H1 (cell line): Measurements from ENCODE around the gene FAAH. TPM values are rescaled to one million over a fixed set of nuclear protein-coding genes. Genes with fewer than 3 reads are reported as not detected.

Experiments
- CTCF ChIA-PET: fragments of 300-600 bp; sonication (Branson Sonifier 250); formaldehyde crosslinking; loops from one replicate; lab custom pipeline; 2021; ENCODE audit not compliant: partially characterized antibody; lab: Charles Lee
- POLR2A ChIA-PET: fragments of 300-600 bp; sonication (Branson Sonifier 250); formaldehyde crosslinking; loops from one replicate; lab custom pipeline; 2021; ENCODE audit warnings: inconsistent platforms; ENCODE audit not compliant: partially characterized antibody; lab: Charles Lee
- DNase-seq, 2 experiments: peaks; one replicate each; pipeline versions ENCODE4 v3.0.0 to v3.0.0-alpha.2; 2010 to 2022; ENCODE audit warnings: low spot score in 2 of 2, low read depth in 1 of 2, mixed read lengths in 1 of 2
- FAIRE-seq: peaks from 2 replicates; lab custom pipeline; 2011; peaks lifted over from hg19 to GRCh38; lab: Jason Lieb, UNC
- H2AFZ ChIP-seq: 2 replicates; pipeline ENCODE4 v1.8.1; 2012; ENCODE audit warnings: low read length, inconsistent platforms
- H2AK5ac ChIP-seq: 2 replicates; pipeline ENCODE4 v1.6.1; 2013; ENCODE audit warnings: low read depth, low read length
- H2BK120ac ChIP-seq: replicated peaks from 2 replicates; pipeline ENCODE3; 2013; ENCODE audit warnings: low read depth, low read length, inconsistent platforms
- H2BK12ac ChIP-seq: 2 replicates; pipeline ENCODE4 v1.6.1; 2013; ENCODE audit warnings: low read depth, low read length
- H2BK15ac ChIP-seq: 2 replicates; pipeline ENCODE4 v1.6.1; 2013; ENCODE audit warnings: low read length
- H2BK20ac ChIP-seq: 2 replicates; pipeline ENCODE4 v1.6.1; 2013; ENCODE audit warnings: low read length
- H2BK5ac ChIP-seq: 2 replicates; pipeline ENCODE4 v1.6.1; 2013; ENCODE audit warnings: low read depth, low read length
- H3K14ac ChIP-seq: 2 replicates; pipeline ENCODE4 v1.6.1; 2013; ENCODE audit warnings: inconsistent platforms; ENCODE audit not compliant: insufficient read length
- H3K18ac ChIP-seq: 2 replicates; pipeline ENCODE4 v1.6.1; 2013; ENCODE audit warnings: low read length; ENCODE audit errors: extremely low read depth
- H3K23ac ChIP-seq: 2 replicates; pipeline ENCODE4 v1.6.1; 2013; ENCODE audit warnings: inconsistent platforms; ENCODE audit not compliant: insufficient read length
- H3K23me2 ChIP-seq: 2 replicates; pipeline ENCODE4 v1.6.1; 2013; ENCODE audit warnings: low read depth, low read length
- H3K27ac ChIP-seq: 2 replicates; pipeline ENCODE4 v1.6.1; 2011; ENCODE audit warnings: low read depth, low read length, inconsistent platforms
- H3K27me3 ChIP-seq, 4 experiments: replicated peaks in 1 of 4; 1 replicate in 1 of 4; 2 replicates in 3 of 4; pipeline versions ENCODE4 v1.6.1 to v1.8.1; 2011 to 2013; ENCODE audit warnings: low read length in 3 of 4, mild to moderate bottlenecking in 3 of 4, inconsistent platforms in 2 of 4, mixed read lengths in 2 of 4, moderate library complexity in 1 of 4; ENCODE audit not compliant: control insufficient read depth in 3 of 4, insufficient read depth in 3 of 4; ENCODE audit errors: extremely low read depth in 1 of 4
- H3K36me3 ChIP-seq, 4 experiments: 2 replicates each; pipeline versions ENCODE4 v1.6.1 to v1.8.1; 2011 to 2013; ENCODE audit warnings: mild to moderate bottlenecking in 4 of 4, low read length in 3 of 4, moderate library complexity in 2 of 4, control low read depth in 1 of 4, inconsistent platforms in 1 of 4; ENCODE audit not compliant: insufficient read depth in 4 of 4, control insufficient read depth in 2 of 4
- H3K4ac ChIP-seq: replicated peaks from 2 replicates; pipeline ENCODE3; 2013; ENCODE audit warnings: low read length, low read depth, mixed read lengths, inconsistent platforms; ENCODE audit not compliant: insufficient read length
- H3K4me1 ChIP-seq, 4 experiments: replicated peaks in 1 of 4; 1 replicate in 1 of 4; 2 replicates in 3 of 4; pipeline versions ENCODE4 v1.6.1 to v1.8.1; 2011 to 2013; ENCODE audit warnings: low read length in 3 of 4, inconsistent platforms in 2 of 4, mixed read lengths in 1 of 4; ENCODE audit not compliant: insufficient read depth in 4 of 4, control insufficient read depth in 3 of 4
- H3K4me2 ChIP-seq, 2 experiments: 2 replicates each; pipeline versions ENCODE4 v1.6.1 to v1.8.1; 2011 to 2013; ENCODE audit warnings: low read depth in 2 of 2, low read length in 2 of 2, control low read depth in 1 of 2, inconsistent platforms in 1 of 2, mild to moderate bottlenecking in 1 of 2; ENCODE audit not compliant: insufficient read depth in 1 of 2
- H3K4me3 ChIP-seq, 4 experiments: fragments of 200-600, 300-600 bp in 1 of 4; sonication (generic), shearing (Covaris generic), sonication (Bioruptor Twin) in 1 of 4; 2 replicates each; pipeline versions ENCODE4 v1.5.1 to v1.8.1; 2011 to 2016; ENCODE audit warnings: low read length in 4 of 4, low read depth in 3 of 4, control low read depth in 2 of 4, inconsistent platforms in 2 of 4, mild to moderate bottlenecking in 2 of 4, mixed read lengths in 1 of 4, moderate library complexity in 1 of 4; ENCODE audit not compliant: insufficient read depth in 2 of 4; ENCODE audit errors: extremely low read depth in 1 of 4
- H3K56ac ChIP-seq: replicated peaks from 2 replicates; pipeline ENCODE3; 2013; ENCODE audit warnings: low read depth, mild to moderate bottlenecking, mixed read lengths, low read length, inconsistent platforms; ENCODE audit not compliant: insufficient read length
- H3K79me1 ChIP-seq: 2 replicates; pipeline ENCODE4 v1.6.1; 2013; ENCODE audit warnings: low read depth, low read length, control low read depth
- H3K79me2 ChIP-seq, 2 experiments: 2 replicates each; pipeline versions ENCODE4 v1.6.1 to v1.8.1; 2012 to 2013; ENCODE audit warnings: low read length in 2 of 2, mild to moderate bottlenecking in 2 of 2, inconsistent platforms in 1 of 2; ENCODE audit not compliant: insufficient read depth in 2 of 2, control insufficient read depth in 1 of 2
- H3K9ac ChIP-seq, 4 experiments: replicated peaks in 1 of 4; 1 replicate in 1 of 4; 2 replicates in 3 of 4; pipeline versions ENCODE4 v1.6.1 to v1.8.1; 2011 to 2013; ENCODE audit warnings: low read depth in 3 of 4, low read length in 3 of 4, control low read depth in 2 of 4, mild to moderate bottlenecking in 2 of 4, moderate library complexity in 2 of 4, inconsistent platforms in 1 of 4; ENCODE audit errors: extremely low read depth in 1 of 4
- H3K9me3 ChIP-seq, 2 experiments: 2 replicates each; pipeline versions ENCODE4 v1.6.1 to v1.8.1; 2012 to 2013; ENCODE audit warnings: mild to moderate bottlenecking in 2 of 2, moderate library complexity in 2 of 2, control low read depth in 1 of 2, inconsistent platforms in 1 of 2, low read depth in 1 of 2, low read length in 1 of 2, mixed read lengths in 1 of 2; ENCODE audit not compliant: insufficient read depth in 2 of 2
- H4K20me1 ChIP-seq, 2 experiments: replicated peaks in 1 of 2; 2 replicates each; pipeline versions ENCODE3 to v1.8.1; 2011 to 2013; ENCODE audit warnings: inconsistent platforms in 2 of 2, low read length in 2 of 2, mild to moderate bottlenecking in 1 of 2; ENCODE audit not compliant: insufficient read depth in 2 of 2, control insufficient read depth in 1 of 2
- H4K5ac ChIP-seq: 2 replicates; pipeline ENCODE4 v1.6.1; 2013; ENCODE audit warnings: low read length, low read depth, mixed read lengths, inconsistent platforms; ENCODE audit not compliant: insufficient read length
- H4K8ac ChIP-seq: 2 replicates; pipeline ENCODE4 v1.8.0; 2013; ENCODE audit warnings: mild to moderate bottlenecking, moderate library complexity, low read length, inconsistent platforms; ENCODE audit not compliant: insufficient read depth; ENCODE audit errors: extremely low read depth
- H4K91ac ChIP-seq: replicated peaks from 2 replicates; pipeline ENCODE3; 2013; ENCODE audit warnings: low read length, mixed read lengths, inconsistent platforms; ENCODE audit not compliant: insufficient read length
- BACH1 ChIP-seq: IDR thresholded peaks from 2 replicates; pipeline ENCODE4 v1.6.1; 2012; ENCODE audit warnings: low read length, improper control_type of control experiment
- CHD1 ChIP-seq: IDR thresholded peaks from 2 replicates; pipeline ENCODE4 v1.6.1; 2012; ENCODE audit warnings: low read depth, low read length, improper control_type of control experiment
- GTF2F1 ChIP-seq: IDR thresholded peaks from 2 replicates; pipeline ENCODE4 v1.6.1; 2012; ENCODE audit warnings: low read depth, low read length, improper control_type of control experiment, borderline replicate concordance
- JUN ChIP-seq: IDR thresholded peaks from 2 replicates; pipeline ENCODE4 v1.6.1; 2011; ENCODE audit warnings: low read depth, mild to moderate bottlenecking, improper control_type of control experiment, low read length
- KDM4A ChIP-seq: IDR thresholded peaks from one replicate; pipeline ENCODE4 v1.7.1; 2012; ENCODE audit warnings: low read depth, mild to moderate bottlenecking, moderate library complexity, low read length, inconsistent platforms; ENCODE audit not compliant: severe bottlenecking
- RXRA ChIP-seq: IDR thresholded peaks from 2 replicates; pipeline ENCODE4 v1.6.1; 2011; ENCODE audit warnings: low read depth, mild to moderate bottlenecking, low read length, moderate library complexity; ENCODE audit not compliant: insufficient read depth
- SP4 ChIP-seq: IDR thresholded peaks from 2 replicates; pipeline ENCODE4 v1.6.1; 2012; ENCODE audit warnings: low read length, inconsistent platforms
- whole genome bisulfite sequencing, 2 experiments: shearing (Covaris generic) in 1 of 2; methylation state at CpG; one replicate each; pipeline versions ENCODE4 v1.1.6 to v1.1.7; 2013 to 2015; ENCODE audit warnings: low lambda C conversion rate in 2 of 2, mixed read lengths in 2 of 2, inconsistent platforms in 1 of 2, low coverage in 1 of 2, missing lambda C conversion rate in 1 of 2; ENCODE audit not compliant: insufficient replicate concordance in 2 of 2, insufficient coverage in 1 of 2, insufficient read length in 1 of 2; ENCODE audit errors: extremely low coverage in 1 of 2, missing lambda C conversion rate in 1 of 2; 5-methylcytosine and 5-hydroxymethylcytosine counted together
- polyA plus RNA-seq, 7 experiments: library from polyadenylated mRNA; depleted of rRNA in 3 of 7; stranded (reverse) in 5 of 7; unstranded in 2 of 7; fragments of >200 nt in 5 of 7; fragments of 200-250 nt in 2 of 7; gene quantifications; 1 replicate in 5 of 7; 2 replicates in 1 of 7; 4 replicates in 1 of 7; pipeline versions ENCODE4 v1.2.1 to v1.2.3, GENCODE V29; 2011 to 2013; ENCODE audit warnings: missing spikeins in 2 of 7, mixed read lengths in 2 of 7
- total RNA-seq: library from RNA; stranded (reverse); fragmentation: NEBNext Ultra II Directional; extraction: Animal tissue kit (Norgen Biotek cat#: 25700); gene quantifications from 2 replicates; pipeline ENCODE4 v1.2.1, GENCODE V29; 2021
- TF ChIP-seq, protein P1 (sequence below): IDR thresholded peaks from 2 replicates; pipeline ENCODE4 v1.6.1; 2011; ENCODE audit warnings: low read depth, mild to moderate bottlenecking, low read length; ENCODE audit not compliant: insufficient read depth
- TF ChIP-seq, protein P2 (sequence below): IDR thresholded peaks from 2 replicates; pipeline ENCODE4 v1.6.1; 2011; ENCODE audit warnings: low read length, improper control_type of control experiment

The FAAH gene
- total and polyA plus RNA-seq, 2 of the 8 experiments (the other 6 are each of a cell fraction or from before 2014, with no cell fraction given) = 41.2 to 47.3 TPM

DNA sequence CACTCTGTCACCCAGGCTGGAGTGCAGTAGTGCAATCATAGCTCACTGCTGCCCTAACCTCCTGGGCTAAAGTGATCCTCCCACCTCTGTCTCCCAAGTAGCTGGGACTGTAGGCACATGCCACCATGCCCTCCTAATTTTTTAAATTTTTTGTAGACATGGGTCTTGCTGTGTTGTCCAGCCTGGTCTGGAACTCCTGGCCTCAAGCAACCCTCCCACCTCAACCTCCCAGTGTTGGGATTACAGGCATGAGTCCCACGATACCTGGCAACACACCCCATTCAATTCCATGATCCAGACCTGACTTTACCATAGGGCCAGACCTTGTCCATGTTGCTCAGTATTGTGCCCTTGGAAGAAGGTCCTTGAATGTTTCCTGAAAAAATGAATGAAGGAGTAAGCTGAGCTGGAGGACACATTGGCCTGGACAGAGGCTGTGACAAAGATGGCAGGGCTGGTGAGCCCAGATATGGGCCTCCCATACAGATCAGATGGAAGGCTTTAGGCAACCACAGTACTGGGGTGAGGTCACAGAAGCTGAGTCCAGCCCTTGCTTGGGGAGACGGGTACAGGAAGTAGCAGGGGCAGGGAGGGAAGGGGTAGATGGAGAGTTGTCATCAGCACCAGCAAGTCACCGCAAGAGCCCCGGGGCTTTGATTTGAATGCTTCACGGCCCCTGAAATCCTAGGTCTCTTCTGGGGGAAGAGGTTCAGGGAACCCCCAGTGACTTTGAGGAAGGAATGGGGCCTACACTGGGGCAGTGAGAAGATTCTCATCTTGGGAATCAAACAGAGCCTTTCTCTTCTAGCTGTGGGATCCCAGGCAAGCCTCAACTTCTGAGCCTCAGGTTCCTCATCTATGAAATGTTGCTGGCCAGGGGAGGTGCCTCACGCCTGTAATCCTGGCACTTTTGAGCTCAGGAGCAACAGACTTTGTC lies 55.4 kb downstream of the FAAH start:
- Histone ChIP-seq H2BK15ac (no peak overlapping the region; the same call in 1 of the 2 replicates), H3K23me2 (peaks cover 12% of the 10 kb centered on the region), H3K9me3 (no peaks in the 10 kb centered on the region), H3K36me3 (no peaks in the 10 kb centered on the region), H3K4me2 (peak overlapping the region in 1 of 2 experiments; percentile 90; a peak in 2 of 4 replicates), H2BK12ac (no peak overlapping the region), H4K8ac (no peak overlapping the region), H3K9ac (no peak overlapping the region), H3K56ac (no peak overlapping the region), H3K27ac (no peak overlapping the region), H4K5ac (no peak overlapping the region), H2BK120ac (no peak overlapping the region), H2AK5ac (no peak overlapping the region), H3K18ac (no peak overlapping the region), H2BK5ac (no peak overlapping the region), H3K27me3 (peaks cover 62 to 83% (median 81%) of the 10 kb centered on the region in 4 experiments), H4K20me1 (peaks cover 6 to 9% of the 10 kb centered on the region in 2 experiments), H2BK20ac (no peak overlapping the region), H3K79me2 (no peaks in the 10 kb centered on the region), H3K4me1 (peaks cover 8 to 31% (median 25%) of the 10 kb centered on the region in 4 experiments), H4K91ac (no peak overlapping the region), H3K4me3 (peak overlapping the region in 1 of 4 experiments; percentile 61; a peak in 1 of 8 replicates), H3K79me1 (no peaks in the 10 kb centered on the region), H3K23ac (no peak overlapping the region), H3K14ac (no peak overlapping the region), H2AFZ (no peak overlapping the region), H3K4ac (no peak overlapping the region)
- POLR2A ChIA-PET = interaction anchor here (0.7 to 3.9 kb wide), 7 partner anchors 10 to 77 kb away, joined by 3 to 20 read pairs (median 6); no protein-coding TSS in a partner anchor
- no peak for FAIRE-seq
- no peak for DNase-seq
- CTCF ChIA-PET = interaction anchor here (0.7 to 20.4 kb wide), 17 partner anchors 9 to 277 kb away, joined by 3 to 497 read pairs (median 5); partner anchors contain the start of gene KNCN
- 61% methylated on average over 6 of the region's 6 CpGs; no CpG with 5 or more reads in 1 of the 2 experiments for WGBS, 2 experiments
- TF ChIP-seq BACH1 = no peak
- TF ChIP-seq JUN = no peak
- TF ChIP-seq, protein P1, sequence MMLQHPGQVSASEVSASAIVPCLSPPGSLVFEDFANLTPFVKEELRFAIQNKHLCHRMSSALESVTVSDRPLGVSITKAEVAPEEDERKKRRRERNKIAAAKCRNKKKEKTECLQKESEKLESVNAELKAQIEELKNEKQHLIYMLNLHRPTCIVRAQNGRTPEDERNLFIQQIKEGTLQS = no peak
- no peak for TF ChIP-seq CHD1
- TF ChIP-seq KDM4A = no peak
- no peak for TF ChIP-seq SP4
- TF ChIP-seq RXRA = no peak
- TF ChIP-seq, protein P2, sequence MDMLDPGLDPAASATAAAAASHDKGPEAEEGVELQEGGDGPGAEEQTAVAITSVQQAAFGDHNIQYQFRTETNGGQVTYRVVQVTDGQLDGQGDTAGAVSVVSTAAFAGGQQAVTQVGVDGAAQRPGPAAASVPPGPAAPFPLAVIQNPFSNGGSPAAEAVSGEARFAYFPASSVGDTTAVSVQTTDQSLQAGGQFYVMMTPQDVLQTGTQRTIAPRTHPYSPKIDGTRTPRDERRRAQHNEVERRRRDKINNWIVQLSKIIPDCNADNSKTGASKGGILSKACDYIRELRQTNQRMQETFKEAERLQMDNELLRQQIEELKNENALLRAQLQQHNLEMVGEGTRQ = no peak
- no peak for TF ChIP-seq GTF2F1
